IMR-90 (cell line): ENCODE measurements around the gene HECW1. TPM values are rescaled to one million over a fixed set of nuclear protein-coding genes. Genes with fewer than 3 reads are reported as not detected.

Source experiments
- ATAC-seq: fragments of 200-7000 bp; cut with Tn5 transposase; 2 replicates; pipeline ENCODE4 v1.9.1; 2020; ENCODE audit warnings: low read depth, mild to moderate bottlenecking, moderate library complexity
- BruUV-seq: library from RNA; stranded (reverse); fragments of 400-500 nt; replicated peaks from 2 replicates; lab custom pipeline; 2021; lab: Mats Ljungman, UMichigan
- CTCF ChIA-PET: fragments of 300-600 bp; formaldehyde crosslinking; extraction: SDS; loops from one replicate; lab custom pipeline; 2021; ENCODE audit warnings: antibody characterized with exemption; lab: Yijun Ruan, JAX
- POLR2A ChIA-PET: fragments of 300-600 bp; sonication (Branson Sonifier 250); formaldehyde crosslinking; loops from one replicate; lab custom pipeline; 2022; ENCODE audit warnings: antibody characterized with exemption; ENCODE audit not compliant: unreplicated experiment; lab: Charles Lee
- DNase-seq: peaks from one replicate; pipeline ENCODE4 v3.0.0; 2013
- H2AFZ ChIP-seq: replicated peaks from 2 replicates; pipeline ENCODE3; 2013; ENCODE audit warnings: low read length, mild to moderate bottlenecking; ENCODE audit not compliant: poor library complexity
- H2AK5ac ChIP-seq: 2 replicates; pipeline ENCODE4 v1.6.1; 2013; ENCODE audit warnings: low read depth, low read length, inconsistent platforms
- H2AK9ac ChIP-seq: replicated peaks from 2 replicates; pipeline ENCODE3; 2013; ENCODE audit warnings: mild to moderate bottlenecking, low read depth, low read length, moderate library complexity; ENCODE audit not compliant: poor library complexity
- H2BK120ac ChIP-seq: 2 replicates; pipeline ENCODE4 v1.6.1; 2013; ENCODE audit warnings: low read depth, low read length, inconsistent platforms
- H2BK15ac ChIP-seq: 3 replicates; pipeline ENCODE4 v1.6.1; 2013; ENCODE audit warnings: low read depth, low read length, inconsistent platforms
- H2BK20ac ChIP-seq: 2 replicates; pipeline ENCODE4 v1.6.1; 2013; ENCODE audit warnings: low read depth, mild to moderate bottlenecking, inconsistent platforms, low read length, moderate library complexity
- H2BK5ac ChIP-seq: 2 replicates; pipeline ENCODE4 v1.6.1; 2013; ENCODE audit warnings: mild to moderate bottlenecking, low read depth, low read length, inconsistent platforms; ENCODE audit not compliant: poor library complexity, severe bottlenecking
- H3K14ac ChIP-seq: replicated peaks from 2 replicates; pipeline ENCODE4 v1.6.1; 2013; ENCODE audit warnings: low read depth, low read length, inconsistent platforms
- H3K18ac ChIP-seq: 2 replicates; pipeline ENCODE4 v1.6.1; 2013; ENCODE audit warnings: low read depth, low read length, control low read depth
- H3K23ac ChIP-seq: 2 replicates; pipeline ENCODE4 v1.6.1; 2013; ENCODE audit warnings: low read depth, low read length, inconsistent platforms
- H3K27ac ChIP-seq: 2 replicates; pipeline ENCODE4 v1.5.1; 2013; ENCODE audit warnings: mild to moderate bottlenecking, control low read depth, low read length; ENCODE audit not compliant: insufficient read depth
- H3K27me3 ChIP-seq: 2 replicates; pipeline ENCODE4 v1.6.1; 2013; ENCODE audit warnings: low read length; ENCODE audit not compliant: control insufficient read depth, insufficient read depth
- H3K36me3 ChIP-seq: 2 replicates; pipeline ENCODE4 v1.6.1; 2013; ENCODE audit warnings: low read length, mixed read lengths; ENCODE audit not compliant: control insufficient read depth, insufficient read depth
- H3K4ac ChIP-seq: 2 replicates; pipeline ENCODE4 v1.6.1; 2013; ENCODE audit warnings: low read depth, low read length, inconsistent platforms
- H3K4me1 ChIP-seq: 2 replicates; pipeline ENCODE4 v1.6.1; 2013; ENCODE audit warnings: low read length, mixed read lengths; ENCODE audit not compliant: control insufficient read depth, insufficient read depth
- H3K4me2 ChIP-seq: 2 replicates; pipeline ENCODE4 v1.6.1; 2013; ENCODE audit warnings: low read depth, mild to moderate bottlenecking, control low read depth, low read length, moderate library complexity
- H3K4me3 ChIP-seq: 2 replicates; pipeline ENCODE4 v1.5.1; 2013; ENCODE audit warnings: low read depth, mild to moderate bottlenecking, control low read depth, low read length, moderate library complexity; ENCODE audit not compliant: insufficient read depth
- H3K56ac ChIP-seq: 2 replicates; pipeline ENCODE4 v1.6.1; 2013; ENCODE audit warnings: low read length, inconsistent platforms; ENCODE audit not compliant: insufficient read depth; ENCODE audit errors: extremely low read depth
- H3K79me1 ChIP-seq, 2 experiments: 2 replicates each; pipeline ENCODE4 v1.6.1; 2013; ENCODE audit warnings: low read length in 2 of 2, inconsistent platforms in 1 of 2, low read depth in 1 of 2
- H3K9ac ChIP-seq: 2 replicates; pipeline ENCODE4 v1.6.1; 2013; ENCODE audit warnings: low read depth, low read length, control low read depth
- H3K9me1 ChIP-seq: 2 replicates; pipeline ENCODE4 v1.6.1; 2013; ENCODE audit warnings: low read length, inconsistent platforms; ENCODE audit not compliant: insufficient read depth
- H3K9me3 ChIP-seq: 2 replicates; pipeline ENCODE4 v1.6.1; 2013; ENCODE audit warnings: low read length; ENCODE audit not compliant: control insufficient read depth, insufficient read depth
- H4K20me1 ChIP-seq: 2 replicates; pipeline ENCODE4 v1.6.1; 2013; ENCODE audit warnings: low read length, inconsistent platforms; ENCODE audit not compliant: insufficient read depth
- H4K5ac ChIP-seq: 2 replicates; pipeline ENCODE4 v1.6.1; 2013; ENCODE audit warnings: mild to moderate bottlenecking, low read depth, low read length, control low read depth
- H4K8ac ChIP-seq, 2 experiments: 2 replicates each; pipeline ENCODE4 v1.6.1; 2013; ENCODE audit warnings: low read depth in 2 of 2, low read length in 2 of 2, control low read depth in 1 of 2, inconsistent platforms in 1 of 2
- H4K91ac ChIP-seq: 2 replicates; pipeline ENCODE4 v1.6.1; 2013; ENCODE audit warnings: low read depth, low read length, inconsistent platforms; ENCODE audit not compliant: insufficient read depth
- BHLHE40 ChIP-seq: fragments of 150-350 bp; IDR thresholded peaks from 2 replicates; pipeline ENCODE4 v1.6.1; 2016; ENCODE audit warnings: mild to moderate bottlenecking, low read depth, low read length
- CEBPB ChIP-seq: IDR thresholded peaks from 2 replicates; pipeline ENCODE4 v1.6.1; 2012; ENCODE audit warnings: low read depth, low read length, improper control_type of control experiment
- CHD1 ChIP-seq: IDR thresholded peaks from 2 replicates; pipeline ENCODE4 v1.6.1; 2012; ENCODE audit warnings: low read depth, low read length, improper control_type of control experiment
- ELK1 ChIP-seq: fragments of 150-350 bp; IDR thresholded peaks from 2 replicates; pipeline ENCODE4 v1.6.1; 2016; ENCODE audit warnings: low read depth, mild to moderate bottlenecking, low read length, moderate library complexity, borderline replicate concordance
- FOS ChIP-seq: fragments of 150-350 bp; IDR thresholded peaks from 2 replicates; pipeline ENCODE4 v1.6.1; 2016; ENCODE audit warnings: low read depth, low read length
- MAFK ChIP-seq: IDR thresholded peaks from 2 replicates; pipeline ENCODE4 v1.6.1; 2012; ENCODE audit warnings: low read depth, low read length, improper control_type of control experiment
- MAZ ChIP-seq: IDR thresholded peaks from 2 replicates; pipeline ENCODE4 v1.6.1; 2012; ENCODE audit warnings: low read depth, mild to moderate bottlenecking, low read length, improper control_type of control experiment, moderate library complexity, borderline replicate concordance
- MXI1 ChIP-seq: IDR thresholded peaks from 2 replicates; pipeline ENCODE4 v1.6.1; 2012; ENCODE audit warnings: low read depth, mild to moderate bottlenecking, low read length, moderate library complexity, borderline replicate concordance
- NFE2L2 ChIP-seq: fragments of 150-350 bp; IDR thresholded peaks from 2 replicates; pipeline ENCODE4 v1.6.1; 2016; ENCODE audit warnings: low read depth, mild to moderate bottlenecking, low read length
- POLR2A ChIP-seq: IDR thresholded peaks from 2 replicates; pipeline ENCODE4 v1.6.1; 2012; ENCODE audit warnings: mild to moderate bottlenecking, low read depth, low read length
- RAD21 ChIP-seq: IDR thresholded peaks from 2 replicates; pipeline ENCODE4 v1.6.1; 2012; ENCODE audit warnings: low read length, improper control_type of control experiment
- RCOR1 ChIP-seq: IDR thresholded peaks from 2 replicates; pipeline ENCODE4 v1.6.1; 2012; ENCODE audit warnings: mild to moderate bottlenecking, low read length, improper control_type of control experiment; ENCODE audit not compliant: insufficient replicate concordance
- RFX5 ChIP-seq: IDR thresholded peaks from 2 replicates; pipeline ENCODE4 v1.8.0; 2012; ENCODE audit warnings: low read depth, mild to moderate bottlenecking, low read length, moderate library complexity
- SMC3 ChIP-seq: fragments of 150-350 bp; IDR thresholded peaks from 2 replicates; pipeline ENCODE4 v1.6.1; 2016; ENCODE audit warnings: low read depth, mild to moderate bottlenecking, antibody characterized with exemption, low read length, moderate library complexity
- WGBS, 2 experiments: methylation state at CpG; one replicate each; pipeline versions ENCODE4 v1.1.5 to v1.1.7; 2013; ENCODE audit warnings: missing lambda C conversion rate in 2 of 2; ENCODE audit not compliant: insufficient read length in 1 of 2; ENCODE audit errors: extremely low coverage in 2 of 2; 5-methylcytosine and 5-hydroxymethylcytosine counted together
- dilution Hi-C: fragments of 300-500 bp; cut with HindIII; formaldehyde crosslinking; loops from one replicate; pipeline ENCODE4 v1.14.3; 2018; ENCODE audit warnings: low sequenced_read_pairs; ENCODE audit not compliant: unreplicated experiment
- in situ Hi-C: fragments of 300-500 bp; cut with MboI; formaldehyde crosslinking; loops from 3 replicates; pipeline ENCODE4 v1.14.3; 2019; ENCODE audit warnings: low sequenced_read_pairs, inconsistent platforms, mixed read lengths
- intact Hi-C: fragments of 100-400 bp; cut with micrococcal nuclease; formaldehyde crosslinking; loops from 2 replicates; pipeline ENCODE4 v1.10.0; 2022
- polyA plus RNA-seq, 3 experiments: library from polyadenylated mRNA; depleted of rRNA; stranded (reverse); fragments of >200 nt; gene quantifications; 2 replicates each; pipeline ENCODE4 v1.2.3, GENCODE V29; 2012; ENCODE audit warnings: low replicate concordance in 1 of 3
- total RNA-seq: library from RNA; depleted of rRNA; stranded (reverse); fragments of >200 nt; gene quantifications from 2 replicates; pipeline ENCODE4 v1.2.3, GENCODE V29; 2012
- TF ChIP-seq, protein P1 (sequence below): conservative IDR thresholded peaks from 2 replicates; pipeline ENCODE4 v1.5.1; 2012; ENCODE audit warnings: mild to moderate bottlenecking, low read depth, low read length, improper control_type of control experiment
- TF ChIP-seq, protein P2 (sequence below): fragments of 150-350 bp; IDR thresholded peaks from 2 replicates; pipeline ENCODE4 v1.6.1; 2017; ENCODE audit warnings: mild to moderate bottlenecking, antibody characterized with exemption, low read length, low read depth

The HECW1 gene
- total and polyA plus RNA-seq, 2 of the 4 experiments (the other 2 are of a cell fraction), result 0.56 to 1.3 TPM

GRCh38 chr7:43123457-43123856 is 11.0 kb downstream of the HECW1 start:
- Histone ChIP-seq H3K4me1 (peaks cover 11% of the 10 kb centered on the region), H2BK5ac (no peak overlapping the region), H3K9ac (no peak overlapping the region), H4K91ac (no peak overlapping the region), H2BK20ac (no peak overlapping the region), H4K5ac (no peak overlapping the region), H3K56ac (no peak overlapping the region), H2AK9ac (no peak overlapping the region), H3K23ac (no peak overlapping the region), H3K14ac (no peak overlapping the region), H3K4ac (no peak overlapping the region), H3K36me3 (no peaks in the 10 kb centered on the region), H4K8ac (no peak overlapping the region), H2BK15ac (no peak overlapping the region), H2BK120ac (no peak overlapping the region), H4K20me1 (no peaks in the 10 kb centered on the region), H3K18ac (no peak overlapping the region), H2AK5ac (no peak overlapping the region), H2AFZ (no peak overlapping the region), H3K4me3 (no peak overlapping the region), H3K9me1 (peaks cover 14% of the 10 kb centered on the region), H3K79me1 (no peaks in the 10 kb centered on the region), H3K4me2 (no peak overlapping the region), H3K27me3 (peaks cover 3% of the 10 kb centered on the region), H3K9me3 (no peaks in the 10 kb centered on the region), H3K27ac (no peak overlapping the region)
- BruUV-seq, result no TSS peak
- DNase-seq, result no peak
- TF ChIP-seq CEBPB (no peak), FOS (no peak), RFX5 (no peak), POLR2A (no peak), MAFK (no peak), BHLHE40 (no peak), ELK1 (no peak), RCOR1 (no peak), RAD21 (no peak), NFE2L2 (no peak), MAZ (no peak), CHD1 (no peak), MXI1 (no peak), SMC3 (no peak)
- TF ChIP-seq, protein P1, sequence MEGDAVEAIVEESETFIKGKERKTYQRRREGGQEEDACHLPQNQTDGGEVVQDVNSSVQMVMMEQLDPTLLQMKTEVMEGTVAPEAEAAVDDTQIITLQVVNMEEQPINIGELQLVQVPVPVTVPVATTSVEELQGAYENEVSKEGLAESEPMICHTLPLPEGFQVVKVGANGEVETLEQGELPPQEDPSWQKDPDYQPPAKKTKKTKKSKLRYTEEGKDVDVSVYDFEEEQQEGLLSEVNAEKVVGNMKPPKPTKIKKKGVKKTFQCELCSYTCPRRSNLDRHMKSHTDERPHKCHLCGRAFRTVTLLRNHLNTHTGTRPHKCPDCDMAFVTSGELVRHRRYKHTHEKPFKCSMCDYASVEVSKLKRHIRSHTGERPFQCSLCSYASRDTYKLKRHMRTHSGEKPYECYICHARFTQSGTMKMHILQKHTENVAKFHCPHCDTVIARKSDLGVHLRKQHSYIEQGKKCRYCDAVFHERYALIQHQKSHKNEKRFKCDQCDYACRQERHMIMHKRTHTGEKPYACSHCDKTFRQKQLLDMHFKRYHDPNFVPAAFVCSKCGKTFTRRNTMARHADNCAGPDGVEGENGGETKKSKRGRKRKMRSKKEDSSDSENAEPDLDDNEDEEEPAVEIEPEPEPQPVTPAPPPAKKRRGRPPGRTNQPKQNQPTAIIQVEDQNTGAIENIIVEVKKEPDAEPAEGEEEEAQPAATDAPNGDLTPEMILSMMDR, result no peak
- TF ChIP-seq, protein P2, sequence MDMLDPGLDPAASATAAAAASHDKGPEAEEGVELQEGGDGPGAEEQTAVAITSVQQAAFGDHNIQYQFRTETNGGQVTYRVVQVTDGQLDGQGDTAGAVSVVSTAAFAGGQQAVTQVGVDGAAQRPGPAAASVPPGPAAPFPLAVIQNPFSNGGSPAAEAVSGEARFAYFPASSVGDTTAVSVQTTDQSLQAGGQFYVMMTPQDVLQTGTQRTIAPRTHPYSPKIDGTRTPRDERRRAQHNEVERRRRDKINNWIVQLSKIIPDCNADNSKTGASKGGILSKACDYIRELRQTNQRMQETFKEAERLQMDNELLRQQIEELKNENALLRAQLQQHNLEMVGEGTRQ, result no peak
- ATAC-seq, result no peak
- ChIA-PET CTCF (no interaction called here), POLR2A (no interaction called here)
- no CpG with 5 or more reads among the region's 1 CpG for WGBS, 2 experiments
- intact Hi-C loops, result no loop called here
- dilution Hi-C loops, result no loop called here
- in situ Hi-C loops, result no loop called here
